ENCODE results near the gene KRABD2.

DNA sequence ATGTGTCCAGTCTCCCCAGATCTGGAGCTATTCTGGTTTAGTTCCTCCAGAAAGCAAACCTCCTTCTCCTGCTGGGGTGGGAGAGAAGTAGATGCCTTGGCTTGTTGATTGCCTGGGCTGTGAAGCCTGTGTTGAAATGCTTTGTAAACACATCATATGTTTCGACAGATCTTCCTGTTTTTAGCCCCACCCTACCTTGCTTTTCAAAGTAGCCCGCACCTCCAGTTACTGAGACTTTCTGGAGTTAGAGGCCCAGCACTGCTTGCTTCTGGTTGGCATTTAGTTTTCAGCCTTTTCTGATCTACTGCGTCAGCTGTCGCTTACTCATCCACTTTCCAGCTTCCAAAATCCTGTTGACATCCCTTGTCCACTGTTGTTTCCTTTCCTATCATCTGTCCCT lies 41.3 kb upstream of the KRABD2 start:
- TF ChIP-seq EZH2 (IDR thresholded peaks at IDR 0.05; ENCODE audit: borderline replicate concordance, low read depth, low read length, severe bottlenecking) (no peak), CTCF (IDR thresholded peaks at IDR 0.05; ENCODE audit: borderline replicate concordance, extremely low read depth, low read length, poor library complexity, severe bottlenecking) (no peak)
